NB4 (cell line): Measurements from ENCODE around the gene SLC37A3.

Source experiments
- POLR2A ChIP-seq: IDR thresholded peaks from 2 replicates; pipeline ENCODE4 v1.6.1; 2011; ENCODE audit warnings: mild to moderate bottlenecking; ENCODE audit not compliant: insufficient read length; ENCODE audit errors: extremely low read depth
- TF ChIP-seq, protein P1 (sequence below): IDR thresholded peaks from one replicate; pipeline ENCODE4 v1.5.1; 2012; ENCODE audit warnings: low read depth, low read length

GRCh38 chr7:140333223-140333622, 65.1 kb downstream of the SLC37A3 start:
- TF ChIP-seq, protein P1, sequence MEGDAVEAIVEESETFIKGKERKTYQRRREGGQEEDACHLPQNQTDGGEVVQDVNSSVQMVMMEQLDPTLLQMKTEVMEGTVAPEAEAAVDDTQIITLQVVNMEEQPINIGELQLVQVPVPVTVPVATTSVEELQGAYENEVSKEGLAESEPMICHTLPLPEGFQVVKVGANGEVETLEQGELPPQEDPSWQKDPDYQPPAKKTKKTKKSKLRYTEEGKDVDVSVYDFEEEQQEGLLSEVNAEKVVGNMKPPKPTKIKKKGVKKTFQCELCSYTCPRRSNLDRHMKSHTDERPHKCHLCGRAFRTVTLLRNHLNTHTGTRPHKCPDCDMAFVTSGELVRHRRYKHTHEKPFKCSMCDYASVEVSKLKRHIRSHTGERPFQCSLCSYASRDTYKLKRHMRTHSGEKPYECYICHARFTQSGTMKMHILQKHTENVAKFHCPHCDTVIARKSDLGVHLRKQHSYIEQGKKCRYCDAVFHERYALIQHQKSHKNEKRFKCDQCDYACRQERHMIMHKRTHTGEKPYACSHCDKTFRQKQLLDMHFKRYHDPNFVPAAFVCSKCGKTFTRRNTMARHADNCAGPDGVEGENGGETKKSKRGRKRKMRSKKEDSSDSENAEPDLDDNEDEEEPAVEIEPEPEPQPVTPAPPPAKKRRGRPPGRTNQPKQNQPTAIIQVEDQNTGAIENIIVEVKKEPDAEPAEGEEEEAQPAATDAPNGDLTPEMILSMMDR = no peak
- TF ChIP-seq POLR2A = no peak
